ENCODE measurements around the gene UHMK1.

DNA sequence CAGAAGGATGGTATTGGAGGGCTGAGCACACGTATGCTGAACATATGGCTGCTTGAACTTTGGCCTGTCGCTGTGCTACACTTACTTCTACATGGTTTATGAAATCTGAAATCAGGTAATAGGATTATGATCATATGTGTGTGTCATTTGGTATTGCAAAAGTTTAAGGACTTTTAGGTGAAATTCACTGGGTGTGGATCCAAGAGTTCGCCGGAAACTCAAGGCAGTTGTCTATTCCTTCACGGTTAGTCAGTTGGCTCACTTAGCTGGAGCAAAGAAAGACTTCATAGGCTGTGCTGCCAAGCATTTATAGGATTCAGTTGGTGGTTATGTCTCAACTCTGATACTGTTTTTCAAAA lies 64.8 kb downstream of the UHMK1 start:
- TF ChIP-seq, protein P1, sequence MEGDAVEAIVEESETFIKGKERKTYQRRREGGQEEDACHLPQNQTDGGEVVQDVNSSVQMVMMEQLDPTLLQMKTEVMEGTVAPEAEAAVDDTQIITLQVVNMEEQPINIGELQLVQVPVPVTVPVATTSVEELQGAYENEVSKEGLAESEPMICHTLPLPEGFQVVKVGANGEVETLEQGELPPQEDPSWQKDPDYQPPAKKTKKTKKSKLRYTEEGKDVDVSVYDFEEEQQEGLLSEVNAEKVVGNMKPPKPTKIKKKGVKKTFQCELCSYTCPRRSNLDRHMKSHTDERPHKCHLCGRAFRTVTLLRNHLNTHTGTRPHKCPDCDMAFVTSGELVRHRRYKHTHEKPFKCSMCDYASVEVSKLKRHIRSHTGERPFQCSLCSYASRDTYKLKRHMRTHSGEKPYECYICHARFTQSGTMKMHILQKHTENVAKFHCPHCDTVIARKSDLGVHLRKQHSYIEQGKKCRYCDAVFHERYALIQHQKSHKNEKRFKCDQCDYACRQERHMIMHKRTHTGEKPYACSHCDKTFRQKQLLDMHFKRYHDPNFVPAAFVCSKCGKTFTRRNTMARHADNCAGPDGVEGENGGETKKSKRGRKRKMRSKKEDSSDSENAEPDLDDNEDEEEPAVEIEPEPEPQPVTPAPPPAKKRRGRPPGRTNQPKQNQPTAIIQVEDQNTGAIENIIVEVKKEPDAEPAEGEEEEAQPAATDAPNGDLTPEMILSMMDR (IDR thresholded peaks at IDR 0.05): no peak
- no peak for TF ChIP-seq POLR2A (IDR thresholded peaks at IDR 0.05)

All from upper lobe of left lung (tissue), 4 donors.